Activated CD4-positive, CD25-positive, alpha-beta regulatory T cell treated with anti-CD3 and anti-CD28 coated beads, Interleukin-2, amount 50 U/mL, for 24 hours (primary cell): ENCODE data around the gene NDUFC1.

Experiments used
- ATAC-seq, 2 donors: fragments of 150-1000 bp; cut with Tn5 transposase; one replicate each; pipeline ENCODE4 v1.10.0; 2021; ENCODE audit warnings: mild to moderate bottlenecking in 1 of 2, moderate library complexity in 1 of 2

Gene NDUFC1

GRCh38 chr4:139247241-139247640 lies 55.0 kb downstream of the NDUFC1 start:
- no peak for ATAC-seq

GRCh38 chr4:139246166-139246565 lies 56.1 kb downstream of the NDUFC1 start:
- no peak for ATAC-seq

GRCh38 chr4:139245590-139245989 lies 56.7 kb downstream of the NDUFC1 start:
- ATAC-seq = no peak

GRCh38 chr4:139243448-139244365 lies 58.6 kb downstream of the NDUFC1 start:
- ATAC-seq = no peak

DNA sequence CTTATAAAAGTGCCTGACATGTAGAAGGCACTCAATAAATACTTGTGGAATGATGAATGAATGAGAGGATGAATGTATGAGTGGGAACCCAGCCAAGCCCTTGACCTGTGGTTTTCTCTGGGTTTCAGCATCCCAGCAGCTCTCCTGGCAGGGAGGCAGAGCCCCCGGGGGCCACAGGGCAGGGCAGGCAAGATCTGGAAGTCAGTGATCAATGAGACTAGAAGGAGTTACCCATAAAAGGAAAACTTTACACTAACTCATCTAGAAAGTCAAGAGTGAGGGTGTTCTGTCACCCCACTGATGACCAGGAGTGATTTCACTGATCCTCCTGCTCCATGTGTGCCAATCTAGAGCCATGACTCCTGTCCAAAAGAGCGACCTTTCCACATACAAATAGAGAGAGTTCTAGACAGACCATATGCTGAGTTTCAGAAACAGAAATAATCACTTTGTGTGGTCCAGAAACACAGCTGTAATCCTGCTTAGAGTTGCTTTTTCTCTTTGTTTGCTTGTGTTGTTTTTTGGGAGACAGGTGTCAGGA lies 59.7 kb downstream of the NDUFC1 start:
- ATAC-seq = no peak

GRCh38 chr4:139241784-139242151 lies 60.5 kb downstream of the NDUFC1 start:
- no peak for ATAC-seq

DNA sequence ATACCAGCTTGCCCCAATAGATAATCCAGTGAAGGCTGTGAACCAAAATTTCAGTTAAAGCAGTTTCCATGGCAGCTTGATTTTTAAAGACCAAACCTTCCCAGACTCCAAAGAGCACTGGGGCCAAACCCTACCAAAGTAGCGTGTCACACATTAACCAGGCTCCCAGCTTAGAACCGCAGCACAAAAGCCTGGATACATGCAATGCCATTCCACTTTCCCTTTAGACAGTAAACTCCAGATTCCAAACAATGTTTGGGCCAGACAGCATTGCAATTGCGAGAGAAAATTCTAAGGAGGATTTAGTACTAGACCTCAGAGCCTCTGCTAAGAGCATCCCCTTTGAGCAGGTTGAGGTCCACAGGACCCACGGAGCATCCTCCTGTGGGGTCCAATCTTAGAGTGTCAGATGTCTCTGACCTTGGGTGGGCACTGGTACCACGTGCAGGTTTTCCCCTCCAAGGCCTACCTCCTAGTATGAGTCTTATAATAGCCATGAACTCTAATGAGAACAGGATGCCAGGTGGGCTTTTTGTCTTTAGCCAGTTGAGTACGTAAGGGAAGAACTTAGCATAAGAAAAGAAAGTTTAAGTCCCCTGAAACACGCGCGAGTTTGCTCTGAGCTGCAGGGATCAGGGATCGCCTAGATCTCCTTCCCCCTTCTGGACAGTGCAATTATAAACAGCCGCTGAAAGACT lies 61.0 kb downstream of the NDUFC1 start:
- no peak for ATAC-seq
